Kidney epithelial cell (primary cell): ENCODE data around the gene RNF208. TPM values are rescaled to one million over a fixed set of nuclear protein-coding genes. Genes with fewer than 3 reads are reported as not detected.
A peak's percentile ranks its signal among the peaks of the same experiment; 100 is the strongest.
"Not testable (repeated sequence)": the region's sequence is repeated elsewhere in the genome, so short reads cannot be mapped to it uniquely, and the experiment has no call there.

Experiments
- DNase-seq: peaks from one replicate; pipeline ENCODE4 v3.0.0-alpha.2; 2010; ENCODE audit warnings: low read depth
- H3K27me3 ChIP-seq: 2 replicates; pipeline ENCODE4 v1.6.0; 2011; ENCODE audit warnings: low read length; ENCODE audit not compliant: control insufficient read depth, insufficient read depth
- H3K36me3 ChIP-seq: 2 replicates; pipeline ENCODE4 v1.5.1; 2011; ENCODE audit warnings: low read length; ENCODE audit not compliant: control insufficient read depth, insufficient read depth
- H3K4me3 ChIP-seq: 2 replicates; pipeline ENCODE4 v1.5.1; 2011; ENCODE audit warnings: low read depth, mild to moderate bottlenecking, control low read depth, low read length
- total RNA-seq: library from RNA; depleted of rRNA; stranded (reverse); fragments of >200 nt; gene quantifications from 2 replicates; pipeline ENCODE4 v1.2.3, GENCODE V29; 2015
- TF ChIP-seq, protein P1 (sequence below): IDR thresholded peaks from 2 replicates; pipeline ENCODE4 v1.5.1; 2011; ENCODE audit warnings: mild to moderate bottlenecking, moderate library complexity, low read length, control low read depth, inconsistent platforms; ENCODE audit not compliant: insufficient read depth, poor library complexity, severe bottlenecking

RNF208 gene
- total RNA-seq, 1 donor from 2014 or later = 4.2 TPM

- TF ChIP-seq, protein P1, sequence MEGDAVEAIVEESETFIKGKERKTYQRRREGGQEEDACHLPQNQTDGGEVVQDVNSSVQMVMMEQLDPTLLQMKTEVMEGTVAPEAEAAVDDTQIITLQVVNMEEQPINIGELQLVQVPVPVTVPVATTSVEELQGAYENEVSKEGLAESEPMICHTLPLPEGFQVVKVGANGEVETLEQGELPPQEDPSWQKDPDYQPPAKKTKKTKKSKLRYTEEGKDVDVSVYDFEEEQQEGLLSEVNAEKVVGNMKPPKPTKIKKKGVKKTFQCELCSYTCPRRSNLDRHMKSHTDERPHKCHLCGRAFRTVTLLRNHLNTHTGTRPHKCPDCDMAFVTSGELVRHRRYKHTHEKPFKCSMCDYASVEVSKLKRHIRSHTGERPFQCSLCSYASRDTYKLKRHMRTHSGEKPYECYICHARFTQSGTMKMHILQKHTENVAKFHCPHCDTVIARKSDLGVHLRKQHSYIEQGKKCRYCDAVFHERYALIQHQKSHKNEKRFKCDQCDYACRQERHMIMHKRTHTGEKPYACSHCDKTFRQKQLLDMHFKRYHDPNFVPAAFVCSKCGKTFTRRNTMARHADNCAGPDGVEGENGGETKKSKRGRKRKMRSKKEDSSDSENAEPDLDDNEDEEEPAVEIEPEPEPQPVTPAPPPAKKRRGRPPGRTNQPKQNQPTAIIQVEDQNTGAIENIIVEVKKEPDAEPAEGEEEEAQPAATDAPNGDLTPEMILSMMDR = no peak
- Histone ChIP-seq H3K36me3 (peaks cover 10% of the 10 kb centered on the region), H3K4me3 (no peak overlapping the region), H3K27me3 (peaks cover 4% of the 10 kb centered on the region)
- DNase-seq = no peak
These were observed 21.8 kb upstream of the RNF208 start for GRCh38 chr9:137243626-137244485.

- H3K36me3 ChIP-seq = peaks cover 10% of the 10 kb centered on the region
- not testable (repeated sequence) for H3K27me3 ChIP-seq, DNase-seq, H3K4me3 ChIP-seq
These were observed 21.2 kb upstream of the RNF208 start for GRCh38 chr9:137243266-137243625.

DNA sequence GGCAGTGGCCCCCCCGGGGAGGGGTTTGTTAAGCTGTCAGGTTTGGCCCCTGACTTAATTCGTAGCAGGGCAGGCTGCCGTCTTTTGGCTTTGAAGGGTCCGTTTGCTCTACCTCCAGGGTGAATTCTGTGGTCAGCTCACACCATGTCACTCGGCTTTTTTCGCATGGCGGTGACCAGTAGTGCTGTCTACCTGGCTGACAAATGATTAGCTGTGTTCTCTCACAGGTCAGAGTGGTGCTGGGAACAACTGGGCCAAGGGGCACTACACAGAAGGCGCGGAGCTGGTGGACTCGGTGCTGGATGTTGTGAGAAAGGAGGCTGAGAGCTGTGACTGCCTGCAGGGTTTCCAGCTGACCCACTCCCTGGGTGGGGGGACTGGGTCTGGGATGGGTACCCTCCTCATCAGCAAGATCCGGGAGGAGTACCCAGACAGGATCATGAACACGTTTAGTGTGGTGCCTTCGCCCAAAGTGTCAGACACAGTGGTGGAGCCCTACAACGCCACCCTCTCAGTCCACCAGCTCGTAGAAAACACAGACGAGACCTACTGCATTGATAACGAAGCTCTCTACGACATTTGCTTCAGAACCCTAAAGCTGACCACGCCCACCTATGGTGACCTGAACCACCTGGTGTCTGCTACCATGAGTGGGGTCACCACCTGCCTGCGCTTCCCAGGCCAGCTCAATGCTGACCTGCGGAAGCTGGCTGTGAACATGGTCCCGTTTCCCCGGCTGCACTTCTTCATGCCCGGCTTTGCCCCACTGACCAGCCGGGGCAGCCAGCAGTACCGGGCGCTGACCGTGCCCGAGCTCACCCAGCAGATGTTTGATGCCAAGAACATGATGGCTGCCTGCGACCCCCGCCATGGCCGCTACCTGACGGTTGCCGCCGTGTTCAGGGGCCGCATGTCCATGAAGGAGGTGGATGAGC lies 20.5 kb upstream of the RNF208 start:
- H3K27me3 ChIP-seq = peaks cover 4% of the 10 kb centered on the region
- TF ChIP-seq, protein P1 = no peak
- peak overlapping the region; percentile 96 for H3K4me3 ChIP-seq

DNA sequence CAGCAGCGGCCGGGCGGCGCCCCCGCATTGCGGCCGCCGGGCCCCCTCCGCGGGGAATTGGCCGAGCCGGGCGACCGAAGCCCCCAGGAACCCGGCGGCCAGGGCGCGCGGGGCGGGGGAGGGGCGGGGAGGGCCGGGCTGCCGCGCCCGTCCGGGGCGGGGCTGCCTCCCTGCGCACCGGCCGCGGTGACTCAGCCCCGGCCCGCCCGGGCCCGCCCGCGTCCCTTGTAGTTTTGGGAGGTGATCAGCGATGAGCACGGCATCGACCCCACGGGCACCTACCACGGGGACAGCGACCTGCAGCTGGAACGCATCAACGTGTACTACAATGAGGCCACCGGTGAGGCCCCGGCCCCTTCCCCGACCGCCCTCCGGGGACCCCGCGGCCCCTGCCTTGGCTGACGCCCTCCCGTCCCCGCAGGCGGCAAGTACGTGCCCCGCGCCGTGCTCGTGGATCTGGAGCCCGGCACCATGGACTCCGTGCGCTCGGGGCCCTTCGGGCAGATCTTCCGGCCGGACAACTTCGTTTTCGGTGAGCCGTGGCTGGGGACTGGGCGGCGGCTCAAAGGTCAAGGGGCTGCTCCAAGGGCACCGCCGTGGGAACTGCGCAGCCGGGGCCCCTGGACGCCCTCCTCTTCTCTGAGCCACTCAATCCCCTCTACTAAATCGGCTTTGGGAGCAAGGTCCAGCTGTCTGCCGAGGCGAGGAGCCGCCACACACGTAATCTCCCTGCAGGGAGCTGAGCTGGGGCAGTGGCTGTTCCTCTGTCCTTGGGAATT lies 19.6 kb upstream of the RNF208 start:
- no peak for DNase-seq

More for the DNA sequence above, 20.5 kb upstream of the RNF208 start:
- H3K36me3 ChIP-seq = peaks cover 10% of the 10 kb centered on the region
- no peak for DNase-seq

GRCh38 chr9:137240841-137241489 lies 18.9 kb upstream of the RNF208 start, which contains the start of gene TUBB4B:
TSS of gene TUBB4B (plus strand) at chr9:137241287. CDS start at chr9:137241361, 74 bp downstream.
- Histone ChIP-seq H3K36me3 (peaks cover 10% of the 10 kb centered on the region), H3K4me3 (peak within 1 kb of the TSS; percentile 96), H3K27me3 (peaks cover 4% of the 10 kb centered on the region)
- TF ChIP-seq, protein P1 = no peak
- peak; percentile 98 for DNase-seq

More for the DNA sequence above, 19.6 kb upstream of the RNF208 start:
- TF ChIP-seq, protein P1 = no peak
- Histone ChIP-seq H3K27me3 (peaks cover 4% of the 10 kb centered on the region), H3K36me3 (peaks cover 10% of the 10 kb centered on the region), H3K4me3 (peak overlapping the region; percentile 96)
